ENCODE results near the gene DPP9. TPM values are rescaled to one million over a fixed set of nuclear protein-coding genes. Genes with fewer than 3 reads are reported as not detected.

Gene DPP9
- total RNA-seq, 1 experiment from 2014 or later: 46.4 TPM

DNA sequence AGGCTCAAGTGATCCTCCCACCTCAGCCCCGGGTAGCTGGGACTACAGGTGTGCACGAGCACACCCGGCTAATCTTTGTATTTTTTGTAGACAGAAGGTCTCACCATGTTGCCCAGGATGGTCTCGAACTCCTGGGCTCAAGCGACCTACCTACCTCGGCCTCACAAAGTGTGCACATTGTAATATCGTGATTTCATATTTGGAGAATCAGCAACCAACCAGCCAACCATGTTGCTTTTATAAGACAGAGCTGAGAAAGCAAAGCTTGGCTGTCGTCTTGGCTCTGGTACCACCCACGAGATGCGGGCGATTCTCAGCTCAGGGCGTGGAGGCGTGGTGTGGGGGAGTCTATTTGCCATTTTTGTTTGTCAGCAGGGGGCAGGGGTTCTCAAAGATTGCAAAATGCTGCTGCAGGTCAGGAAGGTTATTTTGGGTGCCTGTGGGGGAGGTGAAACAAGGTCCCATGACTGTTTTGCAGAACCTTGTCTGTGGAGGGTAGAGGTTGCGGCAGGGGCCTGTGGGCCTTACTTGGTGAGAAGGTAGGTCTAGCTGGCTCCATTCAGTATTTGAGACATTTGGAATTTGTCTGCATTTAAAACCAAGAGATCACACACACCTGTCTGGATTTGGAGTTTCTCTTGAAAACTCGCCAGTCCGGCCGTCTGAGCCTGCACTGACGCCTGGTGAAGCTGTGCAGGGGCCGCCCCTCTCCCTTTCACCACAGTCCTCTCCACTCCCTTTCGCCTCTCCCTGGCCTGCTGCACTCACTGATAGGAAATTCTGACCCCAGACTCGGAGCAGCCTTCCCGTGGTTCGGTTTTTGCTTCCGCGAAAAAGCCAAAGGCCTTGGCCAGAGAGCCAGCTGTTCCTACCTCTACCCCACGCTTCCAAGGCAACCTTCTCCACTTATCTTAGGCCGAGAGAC is 68.9 kb downstream of the DPP9 start:
- Histone ChIP-seq H4K5ac (ENCODE audit: insufficient read length, low read depth, low read length) (no peak overlapping the region), H2BK5ac (ENCODE audit: insufficient read length, low read length) (no peak overlapping the region), H3K23me2 (ENCODE audit: insufficient read length, low read depth, low read length, poor library complexity, severe bottlenecking) (no peaks in the 10 kb centered on the region), H2BK15ac (ENCODE audit: low read depth, low read length) (no peak overlapping the region), H3K4me2 (ENCODE audit: insufficient read depth, insufficient read length, low read length) (no peak overlapping the region), H3K4ac (ENCODE audit: low read depth, low read length) (no peak overlapping the region), H3T11ph (ENCODE audit: low read length) (no peak overlapping the region), H2BK120ac (ENCODE audit: low read depth, low read length, poor library complexity, severe bottlenecking) (no peak overlapping the region), H3K79me1 (ENCODE audit: insufficient read depth, low read depth, low read length, poor library complexity, severe bottlenecking) (no peaks in the 10 kb centered on the region), H3K27ac (ENCODE audit: insufficient read length, low read depth, low read length) (no peak overlapping the region), H4K8ac (replicated peaks; ENCODE audit: insufficient read length, low read depth, low read length) (no peak overlapping the region), H3K27me3 (ENCODE audit: insufficient read depth, low read length) (no peaks in the 10 kb centered on the region), H3K18ac (ENCODE audit: insufficient read length, low read depth, low read length) (no peak overlapping the region), H3K4me1 (ENCODE audit: insufficient read depth, low read length) (no peaks in the 10 kb centered on the region), H3K23ac (ENCODE audit: insufficient read length, low read depth, low read length) (no peak overlapping the region), H4K20me1 (ENCODE audit: control insufficient read depth, insufficient read depth, insufficient read length) (no peaks in the 10 kb centered on the region), H4K91ac (ENCODE audit: insufficient read length, low read depth, low read length) (no peak overlapping the region), H3K9ac (ENCODE audit: extremely low read depth, insufficient read length, low read length) (no peak overlapping the region), H2BK12ac (ENCODE audit: insufficient read length, low read depth, low read length) (no peak overlapping the region), H3K14ac (ENCODE audit: insufficient read depth, low read length) (no peak overlapping the region), H3K56ac (ENCODE audit: insufficient read length, low read depth, low read length) (no peak overlapping the region), H2AFZ (ENCODE audit: low read length) (no peak overlapping the region), H3K79me2 (ENCODE audit: insufficient read depth, low read length) (no peaks in the 10 kb centered on the region), H2BK20ac (ENCODE audit: low read depth, low read length, poor library complexity, severe bottlenecking) (no peak overlapping the region), H3K9me3 (ENCODE audit: control insufficient read depth, low read depth, low read length) (no peaks in the 10 kb centered on the region), H2AK5ac (ENCODE audit: insufficient read length, low read length) (no peak overlapping the region)
- peak overlapping the region in 2 of 3 experiments; percentile 36 to 58; a peak in 4 of 7 replicates for H3K27ac Mint-ChIP-seq
- no peak for DNase-seq
- no peak for TF ChIP-seq CTCF (conservative IDR thresholded peaks at IDR 0.05)
- H3K27me3 Mint-ChIP-seq (ENCODE audit: low read depth): no peaks in the 10 kb centered on the region
- H3K36me3 Mint-ChIP-seq (ENCODE audit: insufficient read depth in 1 of 3, low read depth in 3 of 3): peaks cover 6 to 31% (median 18%) of the 10 kb centered on the region in 3 experiments; a peak in 6 of 7 replicates
- no peaks in the 10 kb centered on the region for H3K9me3 Mint-ChIP-seq
- peaks cover 5 to 6% of the 10 kb centered on the region in 2 experiments; a peak in 3 of 4 replicates for H3K4me1 Mint-ChIP-seq
- WGBS (ENCODE audit: extremely low coverage, insufficient read length, low lambda C conversion rate): no CpG with 5 or more reads among the region's 27 CpGs
- no peak overlapping the region for H3K4me3 Mint-ChIP-seq
